Liver (tissue), 3 donors: ENCODE results near the gene ENPP1.

Source experiments
- ATF3 ChIP-seq: IDR thresholded peaks from 2 replicates; pipeline ENCODE4 v1.6.1; 2016; ENCODE audit warnings: antibody characterized with exemption
- EGR1 ChIP-seq, 2 donors: IDR thresholded peaks; 2 replicates each; pipeline ENCODE4 v1.6.1; 2016 to 2018; ENCODE audit warnings: antibody characterized with exemption in 2 of 2, low read depth in 2 of 2
- TAF1 ChIP-seq: conservative IDR thresholded peaks from 2 replicates; pipeline ENCODE4 v1.6.1; 2016; ENCODE audit warnings: antibody characterized with exemption, mild to moderate bottlenecking
- TF ChIP-seq, protein P1 (sequence below): fragments of 150-350 bp; IDR thresholded peaks from 2 replicates; pipeline ENCODE4 v1.5.1; 2017; ENCODE audit warnings: improper control_type of control experiment, low read depth, low read length; ENCODE audit not compliant: missing input control
- TF ChIP-seq, protein P2 (sequence below): IDR thresholded peaks from 2 replicates; pipeline ENCODE4 v1.6.1; 2016; ENCODE audit warnings: antibody characterized with exemption
- donor health status: healthy.
- donor health status: healthy.

DNA sequence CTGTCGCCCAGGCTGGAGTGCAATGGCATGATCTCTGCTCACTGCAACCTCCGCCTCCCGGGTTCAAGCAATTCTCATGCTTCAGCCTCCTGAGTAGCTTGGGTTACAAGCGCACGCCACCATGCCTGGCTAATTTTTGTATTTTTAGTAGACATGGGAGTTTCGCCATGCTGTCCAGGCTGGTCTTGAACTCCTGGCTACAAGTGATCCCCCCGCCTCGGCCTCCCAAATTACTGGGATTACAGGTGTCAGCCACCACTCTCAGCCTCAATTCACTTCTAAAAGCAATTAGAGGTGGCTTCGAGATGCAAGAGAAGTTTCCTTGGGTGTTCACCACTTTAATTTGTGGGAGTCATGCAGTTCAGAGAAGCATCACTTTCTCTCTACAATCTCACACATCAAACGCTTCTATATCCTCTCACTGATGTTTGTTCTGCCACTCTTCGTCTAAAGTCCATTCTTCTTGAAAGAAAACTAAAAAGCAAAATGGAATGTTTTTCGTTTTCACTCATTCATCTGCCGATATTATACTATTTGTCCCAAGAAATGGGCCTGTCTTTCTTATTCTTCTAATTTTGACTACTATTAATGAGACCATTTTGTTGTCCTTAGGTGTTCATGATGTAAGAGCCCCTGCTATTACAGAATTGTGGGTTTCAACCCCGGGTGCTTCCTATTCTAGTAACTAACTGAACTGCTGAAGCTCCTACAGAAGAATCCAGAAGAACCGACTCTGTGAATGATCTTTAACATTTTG, 38.3 kb upstream of the ENPP1 start:
- TF ChIP-seq, protein P1, sequence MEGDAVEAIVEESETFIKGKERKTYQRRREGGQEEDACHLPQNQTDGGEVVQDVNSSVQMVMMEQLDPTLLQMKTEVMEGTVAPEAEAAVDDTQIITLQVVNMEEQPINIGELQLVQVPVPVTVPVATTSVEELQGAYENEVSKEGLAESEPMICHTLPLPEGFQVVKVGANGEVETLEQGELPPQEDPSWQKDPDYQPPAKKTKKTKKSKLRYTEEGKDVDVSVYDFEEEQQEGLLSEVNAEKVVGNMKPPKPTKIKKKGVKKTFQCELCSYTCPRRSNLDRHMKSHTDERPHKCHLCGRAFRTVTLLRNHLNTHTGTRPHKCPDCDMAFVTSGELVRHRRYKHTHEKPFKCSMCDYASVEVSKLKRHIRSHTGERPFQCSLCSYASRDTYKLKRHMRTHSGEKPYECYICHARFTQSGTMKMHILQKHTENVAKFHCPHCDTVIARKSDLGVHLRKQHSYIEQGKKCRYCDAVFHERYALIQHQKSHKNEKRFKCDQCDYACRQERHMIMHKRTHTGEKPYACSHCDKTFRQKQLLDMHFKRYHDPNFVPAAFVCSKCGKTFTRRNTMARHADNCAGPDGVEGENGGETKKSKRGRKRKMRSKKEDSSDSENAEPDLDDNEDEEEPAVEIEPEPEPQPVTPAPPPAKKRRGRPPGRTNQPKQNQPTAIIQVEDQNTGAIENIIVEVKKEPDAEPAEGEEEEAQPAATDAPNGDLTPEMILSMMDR, result no peak
- TF ChIP-seq, protein P2, sequence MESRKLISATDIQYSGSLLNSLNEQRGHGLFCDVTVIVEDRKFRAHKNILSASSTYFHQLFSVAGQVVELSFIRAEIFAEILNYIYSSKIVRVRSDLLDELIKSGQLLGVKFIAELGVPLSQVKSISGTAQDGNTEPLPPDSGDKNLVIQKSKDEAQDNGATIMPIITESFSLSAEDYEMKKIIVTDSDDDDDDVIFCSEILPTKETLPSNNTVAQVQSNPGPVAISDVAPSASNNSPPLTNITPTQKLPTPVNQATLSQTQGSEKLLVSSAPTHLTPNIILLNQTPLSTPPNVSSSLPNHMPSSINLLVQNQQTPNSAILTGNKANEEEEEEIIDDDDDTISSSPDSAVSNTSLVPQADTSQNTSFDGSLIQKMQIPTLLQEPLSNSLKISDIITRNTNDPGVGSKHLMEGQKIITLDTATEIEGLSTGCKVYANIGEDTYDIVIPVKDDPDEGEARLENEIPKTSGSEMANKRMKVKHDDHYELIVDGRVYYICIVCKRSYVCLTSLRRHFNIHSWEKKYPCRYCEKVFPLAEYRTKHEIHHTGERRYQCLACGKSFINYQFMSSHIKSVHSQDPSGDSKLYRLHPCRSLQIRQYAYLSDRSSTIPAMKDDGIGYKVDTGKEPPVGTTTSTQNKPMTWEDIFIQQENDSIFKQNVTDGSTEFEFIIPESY, result no peak
- TF ChIP-seq EGR1 (IDR thresholded peaks at IDR 0.05; ENCODE audit: low read depth in 2 of 2), result no peak
- TF ChIP-seq ATF3, result no peak
- no peak for TF ChIP-seq TAF1
